ENCODE data around the gene COL5A1.
"Not testable (repeated sequence)": the region's sequence is repeated elsewhere in the genome, so short reads cannot be mapped to it uniquely, and the experiment has no call there.

The COL5A1 gene

GRCh38 chr9:134703730-134704114 lies 62.1 kb downstream of the COL5A1 start:
- not testable (repeated sequence) for DNase-seq (ENCODE audit: insufficient read length, low spot score); FAIRE-seq

- no peak for FAIRE-seq
- no peak for DNase-seq (ENCODE audit: insufficient read length, low spot score)
Observed at GRCh38 chr9:134704498-134704897, 62.9 kb downstream of the COL5A1 start.

- FAIRE-seq (no peak), DNase-seq (ENCODE audit: insufficient read length, low spot score) (no peak)
Observed at GRCh38 chr9:134705786-134706185, 64.2 kb downstream of the COL5A1 start.

- FAIRE-seq: no peak
- no peak for DNase-seq (ENCODE audit: insufficient read length, low spot score)
Observed at GRCh38 chr9:134706522-134706921, 64.9 kb downstream of the COL5A1 start.

- DNase-seq (ENCODE audit: insufficient read length, low spot score) (no peak), FAIRE-seq (no peak)
Observed at GRCh38 chr9:134707031-134707680, 65.6 kb downstream of the COL5A1 start.

GRCh38 chr9:134707731-134708671 lies 66.4 kb downstream of the COL5A1 start:
- DNase-seq (ENCODE audit: insufficient read length, low spot score) (no peak), FAIRE-seq (no peak)

- DNase-seq (ENCODE audit: insufficient read length, low spot score): no peak
- no peak for FAIRE-seq
Observed at GRCh38 chr9:134708672-134709038, 67.1 kb downstream of the COL5A1 start.

- DNase-seq (ENCODE audit: insufficient read length, low spot score): no peak
- no peak for FAIRE-seq
Observed at GRCh38 chr9:134709512-134710270, 68.1 kb downstream of the COL5A1 start.

- DNase-seq (ENCODE audit: insufficient read length, low spot score): no peak
- FAIRE-seq: no peak
Observed at GRCh38 chr9:134710271-134710540, 68.6 kb downstream of the COL5A1 start.

GRCh38 chr9:134710901-134711300 lies 69.3 kb downstream of the COL5A1 start:
- DNase-seq (ENCODE audit: insufficient read length, low spot score): no peak
- FAIRE-seq: no peak

- FAIRE-seq (no peak), DNase-seq (ENCODE audit: insufficient read length, low spot score) (no peak)
Observed at GRCh38 chr9:134712243-134712642, 70.6 kb downstream of the COL5A1 start.

GRCh38 chr9:134712926-134713325 lies 71.3 kb downstream of the COL5A1 start:
- FAIRE-seq: no peak
- no peak for DNase-seq (ENCODE audit: insufficient read length, low spot score)

GRCh38 chr9:134715536-134715935 lies 73.9 kb downstream of the COL5A1 start:
- not testable (repeated sequence) for FAIRE-seq; DNase-seq (ENCODE audit: insufficient read length, low spot score)

GRCh38 chr9:134716067-134716466 lies 74.5 kb downstream of the COL5A1 start:
- FAIRE-seq (no peak), DNase-seq (ENCODE audit: insufficient read length, low spot score) (no peak)

GRCh38 chr9:134717056-134717455 lies 75.5 kb downstream of the COL5A1 start:
- no peak for FAIRE-seq

GRCh38 chr9:134717924-134718645 lies 76.5 kb downstream of the COL5A1 start:
- DNase-seq (ENCODE audit: insufficient read length, low spot score) (no peak), FAIRE-seq (no peak)

More at GRCh38 chr9:134717056-134717455, 75.5 kb downstream of the COL5A1 start:
- no peak for DNase-seq (ENCODE audit: insufficient read length, low spot score)

- FAIRE-seq: no peak
Observed at GRCh38 chr9:134719331-134719730, 77.7 kb downstream of the COL5A1 start.

GRCh38 chr9:134720136-134720753 lies 78.6 kb downstream of the COL5A1 start:
- DNase-seq (ENCODE audit: insufficient read length, low spot score) (no peak), FAIRE-seq (no peak)

More at GRCh38 chr9:134719331-134719730, 77.7 kb downstream of the COL5A1 start:
- DNase-seq (ENCODE audit: insufficient read length, low spot score): no peak

- DNase-seq (ENCODE audit: insufficient read length, low spot score): no peak
- no peak for FAIRE-seq
Observed at GRCh38 chr9:134720796-134721195, 79.2 kb downstream of the COL5A1 start.

- DNase-seq (ENCODE audit: insufficient read length, low spot score) (no peak), FAIRE-seq (no peak)
Observed at GRCh38 chr9:134721344-134721743, 79.7 kb downstream of the COL5A1 start.

All from GM19239 (cell line).